ENCODE results near the gene CNDP2. TPM values are rescaled to one million over a fixed set of nuclear protein-coding genes. Genes with fewer than 3 reads are reported as not detected.

Gene CNDP2
- 124 and 161 TPM in 2 replicates for total RNA-seq

GRCh38 chr18:74495581-74496507 lies at the start of gene CNDP2:
CNDP2 (plus strand) TSS chr18:74496363; CDS start chr18:74499974, 3,611 bp downstream.
- peak; percentile 99 for DNase-seq

DNA sequence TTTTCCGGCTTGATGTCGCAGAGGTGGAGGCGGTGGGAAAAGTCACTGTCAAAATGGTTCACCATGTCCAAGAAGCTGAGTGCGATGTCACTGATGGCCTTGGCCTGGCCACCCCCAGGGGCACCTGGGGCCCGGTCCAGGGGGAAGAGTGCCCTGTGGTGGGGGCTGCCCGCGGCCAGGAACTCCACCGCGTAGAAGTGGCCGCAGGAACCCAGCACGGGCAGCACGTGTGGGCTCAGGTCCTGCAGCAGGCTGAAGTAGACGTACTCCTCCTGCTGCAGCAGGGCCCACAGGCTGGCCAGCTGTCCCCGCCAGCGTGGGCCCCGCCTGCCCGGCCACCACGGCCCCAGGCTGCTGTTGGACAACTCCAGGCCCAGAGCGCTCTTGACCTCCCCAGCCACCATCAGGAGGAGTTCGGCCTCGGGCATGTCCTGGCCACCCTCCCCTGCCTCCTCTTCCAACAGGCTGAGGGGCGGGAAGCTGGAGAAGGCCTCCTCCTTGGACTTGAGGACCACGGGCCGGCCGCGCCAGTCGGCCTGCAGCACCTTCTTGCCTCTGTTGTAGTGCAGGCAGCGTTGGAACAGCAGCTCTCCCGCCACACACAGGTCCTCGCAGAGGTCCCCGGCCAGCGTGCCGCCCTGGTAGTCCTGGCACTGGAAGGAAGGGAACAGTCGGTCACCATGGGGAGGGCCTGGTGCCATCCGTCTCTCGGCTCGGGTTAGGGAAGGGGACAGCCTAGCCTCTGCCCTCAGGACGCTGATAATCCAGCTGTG lies 49.3 kb upstream of the CNDP2 start:
- DNase-seq = no peak

- no peak for DNase-seq
Observed at GRCh38 chr18:74447404-74448152, 48.6 kb upstream of the CNDP2 start.

GRCh38 chr18:74450626-74451025 lies 45.5 kb upstream of the CNDP2 start:
- DNase-seq = no peak

DNA sequence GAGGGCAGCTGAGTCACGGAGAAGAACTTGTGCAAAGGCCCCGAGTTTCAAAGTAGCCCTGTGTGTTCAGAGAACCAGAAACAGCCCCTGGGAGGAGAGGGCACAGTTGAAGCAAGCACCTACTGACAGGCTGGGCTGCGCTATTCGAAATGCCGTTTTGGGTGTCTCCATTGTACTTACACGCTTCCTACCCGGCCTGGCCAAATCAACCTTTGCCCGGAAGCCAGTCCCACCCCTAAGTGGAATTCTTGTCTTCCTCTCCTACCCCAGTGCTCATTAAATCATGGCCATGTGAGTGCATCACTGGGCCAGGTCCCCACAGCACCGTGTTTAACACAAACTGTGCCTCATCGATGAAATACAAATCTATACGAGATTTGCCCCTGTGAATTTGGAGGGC lies 45.0 kb upstream of the CNDP2 start:
- no peak for DNase-seq

DNA sequence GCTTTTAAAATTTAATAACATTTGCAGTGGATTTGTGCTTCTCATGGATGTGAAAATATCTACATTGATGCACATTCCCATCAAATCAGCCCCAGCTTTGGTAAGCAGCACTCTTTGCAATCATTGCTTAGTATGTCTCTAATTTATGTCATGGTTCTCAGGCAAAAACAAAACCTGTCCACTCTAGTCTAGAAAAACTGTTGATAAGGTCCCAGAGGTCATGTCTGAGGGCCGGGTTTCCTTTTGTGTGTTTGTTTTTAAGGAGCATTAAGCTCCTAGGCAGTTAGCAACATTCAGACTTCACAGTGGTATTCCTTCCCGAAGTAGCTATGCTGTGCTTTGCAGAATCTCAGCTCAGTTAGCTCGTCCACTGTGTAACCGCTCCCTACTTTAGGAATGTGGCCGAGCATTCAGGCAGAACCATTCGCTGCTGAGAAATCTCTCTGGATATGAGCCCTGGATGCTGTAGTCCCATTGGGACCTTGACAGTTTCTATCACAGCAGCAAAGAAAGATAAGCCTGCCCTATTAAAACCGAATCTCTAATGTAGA lies 43.1 kb upstream of the CNDP2 start:
- DNase-seq = no peak

DNA sequence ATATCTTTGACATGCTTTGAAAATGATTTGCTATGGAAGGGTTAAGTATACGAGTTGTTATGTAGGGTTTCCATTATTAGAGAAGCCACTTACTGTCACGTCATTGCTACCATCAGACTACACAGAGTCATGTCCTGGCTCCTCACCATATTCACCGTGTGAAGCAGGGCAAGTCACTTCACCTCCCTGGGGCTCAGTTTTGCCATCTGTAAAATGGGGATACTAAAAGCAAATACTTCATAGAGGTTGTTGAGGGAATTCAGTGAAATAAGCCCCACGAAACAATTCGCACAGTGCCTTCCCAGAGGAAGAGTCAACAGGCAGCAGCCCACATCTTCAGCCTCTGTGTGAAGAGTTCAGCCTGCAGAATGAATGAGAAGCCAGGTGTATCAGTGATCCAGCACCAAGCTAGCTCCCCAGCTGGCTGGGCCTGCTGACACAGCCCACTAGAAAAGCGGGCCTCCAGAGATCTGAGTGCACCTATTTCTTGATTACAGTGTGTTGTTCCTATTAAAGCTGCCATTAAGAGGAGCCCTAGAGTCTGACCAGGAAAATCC lies 42.4 kb upstream of the CNDP2 start:
- DNase-seq = no peak

- no peak for DNase-seq
Observed at GRCh38 chr18:74454279-74454751, 41.8 kb upstream of the CNDP2 start.

DNA sequence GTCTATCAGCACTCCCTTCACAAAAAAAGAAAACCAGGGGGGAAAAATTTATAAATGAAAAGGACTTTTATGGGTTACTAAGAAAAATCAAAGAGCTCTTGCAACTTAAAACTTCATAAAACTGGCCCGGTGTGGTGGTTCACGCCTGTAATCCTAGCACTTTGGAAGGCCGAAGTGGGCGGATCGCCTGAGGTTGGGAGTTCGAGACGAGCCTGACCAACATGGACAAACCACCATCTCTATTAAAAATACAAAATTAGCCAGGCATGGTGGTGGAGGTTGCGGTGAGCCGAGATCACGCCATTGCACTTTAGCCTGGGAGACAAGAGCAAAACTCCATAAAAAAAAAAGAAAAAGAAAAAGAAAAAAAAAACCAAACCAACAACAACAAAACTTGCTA lies 40.8 kb upstream of the CNDP2 start:
- DNase-seq = no peak

GRCh38 chr18:74456017-74456348 lies 40.2 kb upstream of the CNDP2 start:
- DNase-seq = no peak

DNA sequence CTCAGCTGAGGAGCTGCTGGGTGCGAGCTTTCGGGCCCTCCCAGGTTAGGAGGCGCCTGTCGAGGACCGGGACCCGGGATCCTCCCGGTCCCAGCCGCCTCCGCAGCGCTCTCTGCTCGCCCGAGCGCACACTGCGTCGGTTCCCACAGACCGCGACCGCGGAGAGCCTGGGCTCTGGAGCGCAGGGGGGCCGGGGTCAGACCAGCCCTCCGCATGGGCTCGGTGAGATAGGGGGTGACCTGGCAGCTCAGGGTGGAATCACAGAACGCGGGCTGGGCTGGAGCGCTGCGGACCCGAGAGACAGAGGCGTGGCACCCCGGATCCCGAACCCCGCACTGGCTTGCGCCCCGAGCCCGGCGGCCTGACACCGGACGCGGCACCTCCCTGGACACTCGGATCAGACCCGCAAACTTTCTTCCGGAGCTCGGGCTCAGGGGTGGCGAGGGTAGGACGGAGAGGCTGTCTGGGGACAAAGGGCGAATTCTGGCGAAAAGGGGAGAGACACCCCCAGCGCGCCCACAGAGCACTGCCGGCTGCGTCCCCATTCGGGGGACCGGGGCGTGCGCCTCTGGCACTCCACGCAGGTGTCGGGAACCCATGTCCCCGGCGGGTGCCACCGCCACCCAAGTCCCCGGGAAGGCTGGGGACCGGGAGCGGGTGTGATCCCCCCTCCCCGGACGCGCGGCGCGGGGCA lies 39.7 kb upstream of the CNDP2 start:
- no peak for DNase-seq

GRCh38 chr18:74457043-74457724 lies 39.0 kb upstream of the CNDP2 start, which contains the start of gene DIPK1C:
DIPK1C (minus strand) TSS chr18:74457308; CDS start chr18:74457259, 49 bp downstream.
- no peak for DNase-seq

DNA sequence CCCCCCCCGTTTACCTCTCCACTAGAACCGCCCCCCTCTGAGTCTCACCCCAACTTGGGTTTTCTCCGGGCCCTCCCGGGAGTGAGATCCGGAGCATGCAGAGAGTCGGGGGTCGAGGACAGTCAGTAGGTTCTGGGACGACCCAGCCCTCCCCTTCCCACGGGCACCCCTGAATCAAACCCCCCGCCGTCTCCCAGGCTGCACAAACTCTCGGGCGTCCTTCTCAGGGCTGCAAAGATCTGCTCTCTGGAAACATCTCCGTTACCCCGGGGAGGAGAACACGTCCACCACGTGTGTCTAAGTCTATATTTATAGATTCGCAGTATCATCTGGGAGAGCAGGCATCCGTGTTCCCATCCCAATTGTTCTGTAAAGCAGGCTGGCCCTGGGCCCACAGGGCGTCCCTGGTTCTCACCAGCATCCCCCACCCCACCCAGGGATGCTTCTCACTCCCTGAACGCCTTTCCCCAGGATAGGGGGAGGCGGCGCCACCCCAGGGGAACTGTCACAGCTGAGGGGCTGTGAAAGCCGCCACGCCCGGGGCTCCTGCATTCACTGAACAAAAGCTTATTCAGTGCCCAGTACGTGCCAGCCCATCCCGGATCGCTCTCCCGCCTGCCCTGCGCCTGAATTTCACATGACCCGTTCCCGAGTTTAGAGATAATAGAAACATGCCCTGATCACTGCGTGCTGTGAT lies 38.3 kb upstream of the CNDP2 start:
- DNase-seq = no peak

- no peak for DNase-seq
Observed at GRCh38 chr18:74459889-74460288, 36.3 kb upstream of the CNDP2 start.

- no peak for DNase-seq
Observed at GRCh38 chr18:74460825-74461224, 35.3 kb upstream of the CNDP2 start.

DNA sequence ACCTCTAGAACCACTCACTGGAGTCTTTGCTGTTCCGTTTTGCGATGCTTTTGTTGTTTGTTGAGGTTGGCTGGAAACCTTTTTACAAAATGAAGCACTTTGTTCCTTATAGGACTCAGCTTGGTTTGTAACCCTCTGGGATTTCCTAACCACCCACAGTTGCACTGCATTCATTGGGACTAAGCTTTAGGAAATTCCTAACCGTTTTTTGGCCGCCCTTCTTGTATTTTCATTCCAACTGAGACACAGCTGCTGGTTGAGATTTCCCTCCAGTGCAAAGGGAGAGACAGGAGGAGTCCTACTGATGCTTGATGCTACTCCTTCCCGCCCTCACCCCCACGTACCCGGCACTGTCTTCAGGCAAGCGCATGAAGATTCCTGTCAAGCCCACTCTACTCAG lies 32.9 kb upstream of the CNDP2 start:
- DNase-seq = no peak

DNA sequence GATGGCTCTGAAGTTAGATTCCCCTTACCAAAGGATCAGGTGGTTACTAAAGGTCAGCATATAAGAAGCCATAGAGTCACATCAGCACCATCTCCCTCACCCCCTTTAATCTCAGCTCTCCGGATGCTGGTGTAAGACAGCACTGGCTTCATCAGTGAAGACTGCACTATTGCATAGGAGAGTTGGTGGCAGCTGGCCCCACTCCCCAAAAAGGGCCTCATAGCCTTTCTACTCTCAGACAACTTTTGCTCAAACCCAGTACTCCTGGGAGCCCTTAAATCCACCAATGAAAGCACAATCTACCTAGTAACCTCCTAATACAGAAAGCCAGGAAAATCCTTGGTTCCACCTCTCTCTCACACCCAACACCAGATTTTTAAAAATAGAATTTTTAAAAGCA lies 32.2 kb upstream of the CNDP2 start:
- no peak for DNase-seq

GRCh38 chr18:74465775-74466174 lies 30.4 kb upstream of the CNDP2 start:
- no peak for DNase-seq

DNA sequence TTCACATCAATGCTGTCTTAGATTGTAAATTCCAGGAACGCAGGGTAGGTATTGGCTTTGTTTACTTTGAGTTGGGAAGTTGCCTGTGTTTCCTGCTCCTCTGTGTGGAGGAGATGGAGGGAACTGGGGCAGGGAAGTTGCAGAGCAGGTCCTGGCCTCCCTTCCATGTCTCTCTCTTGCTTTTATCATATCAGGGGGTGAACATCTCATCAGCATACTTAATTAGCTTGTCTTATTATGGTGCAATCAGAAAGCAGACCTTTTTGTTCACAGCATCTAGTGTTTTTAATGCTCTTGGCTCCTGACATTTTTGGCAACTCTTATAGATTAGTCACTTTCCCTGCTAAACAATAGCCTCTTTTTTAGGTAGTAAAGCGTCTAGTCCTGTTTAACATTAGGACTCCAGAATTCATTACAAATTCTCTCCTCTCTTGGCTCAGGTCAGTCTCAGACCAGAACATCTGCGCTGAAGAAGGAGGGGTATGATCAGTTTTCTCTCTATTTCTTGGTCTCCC lies 27.6 kb upstream of the CNDP2 start:
- DNase-seq = peak; percentile 62

DNA sequence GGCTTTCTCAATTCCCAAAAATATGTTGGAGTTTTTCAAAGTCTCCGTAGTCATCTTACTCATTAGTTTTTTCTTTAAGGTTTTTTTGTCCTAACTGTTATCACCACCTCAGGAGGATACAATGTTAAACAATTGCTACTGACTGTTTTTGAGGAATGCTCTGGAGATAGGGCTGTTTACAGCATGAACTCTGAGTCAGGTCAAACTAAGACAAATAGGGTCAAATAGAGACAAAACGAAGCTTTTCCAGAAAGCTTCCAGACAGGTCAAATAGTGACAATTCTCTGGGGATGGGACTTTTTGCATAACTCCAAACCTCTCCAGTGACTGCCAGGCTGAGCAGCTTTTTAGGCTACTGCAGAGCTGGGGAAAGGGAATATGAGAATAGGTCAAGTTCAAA lies 23.9 kb upstream of the CNDP2 start:
- DNase-seq = no peak

Measured in dermis blood vessel endothelial cell (primary cell).